GM12875 (cell line): Measurements from ENCODE around the gene P4HB.
A peak's percentile ranks its signal among the peaks of the same experiment; 100 is the strongest.

Source experiments
- H3K4me3 ChIP-seq: one replicate; pipeline ENCODE4 v1.5.1; 2011; ENCODE audit warnings: low read depth, low read length, control low read depth
- TF ChIP-seq, protein P1 (sequence below): IDR thresholded peaks from 2 replicates; pipeline ENCODE4 v1.5.1; 2011; ENCODE audit warnings: low read depth, mild to moderate bottlenecking, control low read depth, inconsistent platforms, low read length, moderate library complexity, borderline replicate concordance; ENCODE audit not compliant: insufficient read depth

Gene P4HB

GRCh38 chr17:81870981-81871386 lies 10.6 kb upstream of the P4HB start, which contains the start of gene ARHGDIA:
Gene ARHGDIA, minus strand, starts transcription at chr17:81871337. Its CDS starts 1,407 bp downstream, at chr17:81869930.
- TF ChIP-seq, protein P1, sequence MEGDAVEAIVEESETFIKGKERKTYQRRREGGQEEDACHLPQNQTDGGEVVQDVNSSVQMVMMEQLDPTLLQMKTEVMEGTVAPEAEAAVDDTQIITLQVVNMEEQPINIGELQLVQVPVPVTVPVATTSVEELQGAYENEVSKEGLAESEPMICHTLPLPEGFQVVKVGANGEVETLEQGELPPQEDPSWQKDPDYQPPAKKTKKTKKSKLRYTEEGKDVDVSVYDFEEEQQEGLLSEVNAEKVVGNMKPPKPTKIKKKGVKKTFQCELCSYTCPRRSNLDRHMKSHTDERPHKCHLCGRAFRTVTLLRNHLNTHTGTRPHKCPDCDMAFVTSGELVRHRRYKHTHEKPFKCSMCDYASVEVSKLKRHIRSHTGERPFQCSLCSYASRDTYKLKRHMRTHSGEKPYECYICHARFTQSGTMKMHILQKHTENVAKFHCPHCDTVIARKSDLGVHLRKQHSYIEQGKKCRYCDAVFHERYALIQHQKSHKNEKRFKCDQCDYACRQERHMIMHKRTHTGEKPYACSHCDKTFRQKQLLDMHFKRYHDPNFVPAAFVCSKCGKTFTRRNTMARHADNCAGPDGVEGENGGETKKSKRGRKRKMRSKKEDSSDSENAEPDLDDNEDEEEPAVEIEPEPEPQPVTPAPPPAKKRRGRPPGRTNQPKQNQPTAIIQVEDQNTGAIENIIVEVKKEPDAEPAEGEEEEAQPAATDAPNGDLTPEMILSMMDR, result no peak
- H3K4me3 ChIP-seq, result peak within 1 kb of the TSS; percentile 81

GRCh38 chr17:81870131-81870980 lies 10.0 kb upstream of the P4HB start:
- TF ChIP-seq, protein P1, result no peak
- H3K4me3 ChIP-seq, result peak overlapping the region; percentile 81

DNA sequence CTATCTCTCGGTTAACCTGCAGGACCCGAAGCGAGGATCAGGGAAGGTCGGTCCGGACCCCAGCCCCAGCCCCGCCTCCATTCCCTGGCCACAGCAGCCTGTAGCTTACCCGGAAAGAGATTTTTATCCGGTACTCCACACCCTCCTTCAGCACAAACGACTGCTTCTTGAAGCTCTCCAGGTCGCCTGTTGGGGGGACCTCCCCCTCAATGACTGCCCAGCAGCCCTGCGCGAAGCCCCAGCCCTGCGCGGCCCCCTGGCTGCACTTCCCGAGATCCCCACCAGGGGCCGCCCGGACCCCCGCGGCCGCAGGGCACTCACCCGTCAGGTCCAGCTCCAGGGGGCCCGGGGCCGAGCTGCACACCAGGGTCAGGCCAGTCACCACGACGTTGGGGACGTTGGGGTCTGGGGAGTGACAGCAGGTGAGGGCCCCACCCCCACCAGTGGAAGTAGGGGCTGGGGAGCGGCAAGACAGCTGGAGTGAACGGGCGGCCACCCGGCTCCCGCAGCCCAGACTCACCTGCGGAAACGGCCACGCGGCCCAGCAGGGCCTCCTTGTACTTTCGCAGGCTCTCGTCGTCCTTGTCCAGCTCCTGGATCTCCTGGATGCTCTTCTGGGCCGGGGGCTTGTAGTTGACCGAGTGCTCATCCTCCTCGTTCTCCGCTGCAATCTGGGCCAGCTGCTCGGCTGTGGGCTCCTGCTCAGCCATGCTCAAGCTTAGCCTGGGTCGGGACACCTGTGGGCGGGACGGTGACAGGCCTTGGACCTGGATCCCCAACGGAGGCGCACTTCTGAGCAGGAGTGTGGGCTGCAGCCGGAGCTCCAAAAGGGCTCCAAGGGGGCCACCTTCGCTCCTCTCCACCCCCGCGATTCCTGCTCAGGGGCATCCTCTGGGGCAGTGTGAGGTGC lies 9.1 kb upstream of the P4HB start:
- TF ChIP-seq, protein P1, result peak; percentile 97

DNA sequence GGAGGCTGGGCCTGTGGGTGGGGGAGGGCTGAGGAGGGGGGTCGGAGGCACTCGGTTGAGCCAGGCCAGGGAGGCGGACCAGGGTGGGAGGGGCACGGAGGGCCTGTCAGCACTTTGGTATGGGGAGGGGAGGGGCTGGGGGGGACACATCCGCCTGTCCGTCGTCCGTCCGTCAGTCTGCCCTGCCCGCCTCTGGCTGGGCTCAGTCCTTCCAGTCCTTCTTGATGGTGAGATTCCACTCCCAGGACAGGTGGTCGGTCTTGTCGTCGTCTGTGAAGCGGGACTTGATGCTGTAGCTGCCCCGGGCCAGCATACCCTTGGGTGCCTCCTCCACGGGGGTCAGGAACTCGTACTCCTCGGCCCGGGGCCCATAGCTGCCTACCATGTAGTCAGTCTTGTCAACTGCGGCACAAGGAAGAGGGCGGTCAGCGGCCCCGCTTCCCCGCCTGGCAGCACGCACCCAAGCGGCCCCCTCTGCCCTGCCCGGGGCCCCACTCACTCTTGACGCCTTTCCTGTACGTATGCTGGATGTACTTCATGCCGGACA lies 8.4 kb upstream of the P4HB start:
- H3K4me3 ChIP-seq, result peak overlapping the region; percentile 81
- TF ChIP-seq, protein P1, result no peak

More for the DNA sequence above, 9.1 kb upstream of the P4HB start:
- H3K4me3 ChIP-seq, result peak overlapping the region; percentile 81

GRCh38 chr17:81867991-81868673 lies 7.8 kb upstream of the P4HB start:
- TF ChIP-seq, protein P1, result no peak
- H3K4me3 ChIP-seq, result no peak overlapping the region

GRCh38 chr17:81867170-81867990 lies 7.0 kb upstream of the P4HB start:
- TF ChIP-seq, protein P1, result no peak

More at GRCh38 chr17:81867170-81867990, 7.0 kb upstream of the P4HB start:
- no peak overlapping the region for H3K4me3 ChIP-seq
